NCI-H226 (cell line): Measurements from ENCODE around the gene FLVCR2.
"Not testable (repeated sequence)": the region's sequence is repeated elsewhere in the genome, so short reads cannot be mapped to it uniquely, and the experiment has no call there.

Source experiments
- DNase-seq: peaks from one replicate; pipeline ENCODE4 v3.0.0-alpha.2; 2015

FLVCR2 gene

GRCh38 chr14:75673345-75674035 is 95.1 kb downstream of the FLVCR2 start:
- DNase-seq = no peak

GRCh38 chr14:75675265-75675960 is 97.0 kb downstream of the FLVCR2 start:
- no peak for DNase-seq

DNA sequence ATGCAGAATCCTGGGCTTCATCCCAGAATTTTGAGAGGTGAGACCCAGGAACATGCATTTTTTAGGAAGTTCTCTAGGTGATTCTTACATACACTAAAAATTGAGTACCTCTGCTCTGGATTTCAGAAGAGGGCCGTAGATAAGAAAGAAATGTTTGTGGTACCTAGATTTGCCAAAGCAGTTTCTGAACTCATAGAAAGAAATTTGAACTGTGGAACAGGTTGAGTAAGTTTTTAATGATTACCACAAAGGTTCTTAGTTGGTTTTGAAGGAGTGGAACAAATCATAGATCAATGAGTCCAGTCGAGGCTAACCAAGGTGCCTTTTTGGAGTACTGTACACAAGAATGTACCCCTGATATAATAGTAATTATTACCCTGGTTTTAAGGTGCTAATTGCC is 107.5 kb downstream of the FLVCR2 start:
- DNase-seq = no peak

DNA sequence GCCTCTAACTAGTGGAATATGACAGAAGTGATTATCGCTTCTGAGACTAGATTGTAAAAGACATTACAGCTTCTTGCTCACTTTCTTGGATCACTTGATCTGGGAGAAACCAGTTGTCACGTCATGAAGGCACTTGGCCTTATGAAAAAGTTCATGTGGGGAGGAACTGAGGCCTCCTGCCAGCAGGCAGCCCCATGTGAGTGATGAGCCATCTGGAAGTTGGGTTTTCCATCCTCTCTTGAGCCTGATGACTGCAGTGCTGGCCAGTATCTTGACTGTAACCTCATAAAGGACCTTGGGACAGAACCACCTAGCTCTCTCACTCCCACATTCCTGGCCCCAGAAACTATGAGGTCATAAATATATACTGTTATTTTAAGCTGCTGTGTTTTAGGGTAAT is 110.6 kb downstream of the FLVCR2 start:
- no peak for DNase-seq

GRCh38 chr14:75690010-75690409 is 111.6 kb downstream of the FLVCR2 start:
- no peak for DNase-seq

DNA sequence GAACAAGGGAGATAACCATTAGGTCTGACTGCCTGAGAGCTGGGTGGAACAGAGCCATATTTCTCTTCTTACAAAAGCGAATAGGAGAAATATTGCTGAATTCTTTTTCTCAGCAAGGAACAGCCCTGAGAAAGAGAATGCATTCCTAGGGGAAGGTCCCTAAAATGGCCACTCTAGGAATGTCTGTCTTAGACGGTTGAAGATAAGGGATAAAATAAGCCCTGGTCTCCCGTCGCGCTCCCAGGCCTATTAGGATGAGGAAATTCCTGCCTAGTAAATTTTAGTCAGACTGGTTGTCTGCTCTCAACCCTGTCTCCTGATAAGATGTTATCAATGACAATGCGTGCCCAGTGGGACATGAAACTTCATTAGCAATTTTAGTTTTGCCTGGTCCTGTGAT is 116.6 kb downstream of the FLVCR2 start:
- DNase-seq = not testable (repeated sequence)

GRCh38 chr14:75697386-75697785 is 119.0 kb downstream of the FLVCR2 start:
- DNase-seq = no peak
